ENCODE results near the gene ICE1.

The ICE1 gene

DNA sequence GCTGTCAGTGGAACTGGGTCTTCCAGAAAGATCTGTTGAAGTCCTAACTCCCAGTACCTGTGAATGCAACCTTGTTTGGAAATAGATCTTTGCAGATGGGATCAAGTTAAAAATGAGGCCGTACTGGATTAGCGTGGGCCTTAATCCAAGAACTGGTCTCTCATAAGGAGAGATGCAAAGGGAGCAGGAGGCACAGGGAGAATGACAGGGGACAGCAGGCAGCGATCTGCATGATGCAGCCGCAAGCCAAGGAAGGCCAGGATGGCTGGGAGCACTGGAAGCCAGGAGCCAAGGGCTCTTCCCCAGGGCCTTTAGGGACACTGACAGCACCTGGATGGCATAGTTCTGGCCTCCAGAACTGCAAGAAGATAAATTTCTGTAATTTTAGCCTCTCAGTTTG lies 114.4 kb downstream of the ICE1 start:
- Histone ChIP-seq H3K4me1 (ENCODE audit: control insufficient read depth, insufficient read depth, low read length) (no peaks in the 10 kb centered on the region), H3K9me3 (ENCODE audit: control insufficient read depth, low read length) (no peaks in the 10 kb centered on the region), H3K9ac (ENCODE audit: low read length) (no peak overlapping the region), H3K36me3 (ENCODE audit: control insufficient read depth, insufficient read depth, low read length) (no peaks in the 10 kb centered on the region), H3K27me3 (ENCODE audit: control insufficient read depth, insufficient read depth, low read length) (no peaks in the 10 kb centered on the region), H3K4me3 (ENCODE audit: low read length) (no peak overlapping the region)

DNA sequence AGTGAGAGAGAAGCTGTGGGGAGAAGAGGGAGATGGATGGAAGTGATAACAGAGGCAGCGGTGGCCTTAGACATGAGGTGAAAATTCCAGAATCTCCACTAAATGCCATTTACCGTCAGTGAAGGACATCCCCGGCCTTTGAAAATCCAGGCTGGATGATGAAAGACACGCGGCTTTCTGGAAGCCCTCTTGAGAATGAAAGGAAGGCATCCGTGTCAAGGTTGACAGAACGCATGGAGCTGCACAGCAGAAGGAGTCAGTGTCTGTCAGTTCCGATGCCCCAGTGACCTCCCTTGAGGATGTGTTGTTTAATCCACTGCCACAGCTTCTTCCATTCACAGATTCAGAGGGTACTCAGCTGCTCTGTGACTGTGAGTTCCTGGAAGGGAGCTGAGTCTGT lies 114.9 kb downstream of the ICE1 start:
- no peak overlapping the region for H3K4me3 ChIP-seq (ENCODE audit: low read length)

DNA sequence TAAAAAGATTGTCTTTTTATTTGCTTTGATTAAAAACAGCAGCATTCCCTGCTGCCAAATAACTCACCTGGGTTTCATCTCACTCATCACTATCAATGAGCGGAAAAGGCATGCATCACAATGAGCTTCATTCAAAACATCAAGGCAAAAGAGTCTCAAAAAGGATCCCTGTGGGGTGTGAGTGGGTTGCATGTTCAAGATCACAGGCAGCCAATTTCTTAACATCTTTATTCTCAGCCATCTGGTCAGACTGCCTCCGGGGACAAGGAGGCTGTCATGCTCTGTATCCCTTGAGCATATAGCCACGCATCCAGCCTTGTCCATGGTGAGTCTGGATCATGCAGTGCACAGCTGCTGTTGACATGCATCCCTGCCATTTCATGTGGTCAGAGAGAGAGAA lies 117.1 kb downstream of the ICE1 start:
- Histone ChIP-seq H3K4me3 (ENCODE audit: low read length) (no peak overlapping the region), H3K9me3 (ENCODE audit: control insufficient read depth, low read length) (no peaks in the 10 kb centered on the region), H3K4me1 (ENCODE audit: control insufficient read depth, insufficient read depth, low read length) (no peaks in the 10 kb centered on the region), H3K27me3 (ENCODE audit: control insufficient read depth, insufficient read depth, low read length) (no peaks in the 10 kb centered on the region), H3K9ac (ENCODE audit: low read length) (no peak overlapping the region), H3K36me3 (ENCODE audit: control insufficient read depth, insufficient read depth, low read length) (no peaks in the 10 kb centered on the region)

More for the DNA sequence above, 114.9 kb downstream of the ICE1 start:
- no peaks in the 10 kb centered on the region for H3K4me1 ChIP-seq (ENCODE audit: control insufficient read depth, insufficient read depth, low read length)
- no peaks in the 10 kb centered on the region for H3K27me3 ChIP-seq (ENCODE audit: control insufficient read depth, insufficient read depth, low read length)
- no peaks in the 10 kb centered on the region for H3K9me3 ChIP-seq (ENCODE audit: control insufficient read depth, low read length)
- no peak overlapping the region for H3K9ac ChIP-seq (ENCODE audit: low read length)
- H3K36me3 ChIP-seq (ENCODE audit: control insufficient read depth, insufficient read depth, low read length) = no peaks in the 10 kb centered on the region
